Activated CD4-positive, alpha-beta memory T cell treated with anti-CD3 and anti-CD28 coated beads, Interleukin-2, amount 10 ng/mL, durations not matched to agents 7 days and 5 days (primary cell): ENCODE data around the gene CLPSL2. TPM values are rescaled to one million over a fixed set of nuclear protein-coding genes. Genes with fewer than 3 reads are reported as not detected.
"Not testable (repeated sequence)": the region's sequence is repeated elsewhere in the genome, so short reads cannot be mapped to it uniquely, and the experiment has no call there.

Experiments
- CTCF ChIA-PET: fragments of 350-600 bp; sonication (Branson Sonifier 250); formaldehyde crosslinking; loops from one replicate; lab custom pipeline; 2021; ENCODE audit warnings: antibody characterized with exemption, inconsistent platforms; lab: Charles Lee
- POLR2A ChIA-PET: fragments of 350-600 bp; sonication (Branson Sonifier 250); formaldehyde crosslinking; loops from one replicate; lab custom pipeline; 2021; ENCODE audit warnings: antibody characterized with exemption; lab: Charles Lee
- DNase-seq: peaks from one replicate; pipeline ENCODE4 v3.0.0-alpha.2; 2020
- H3K27ac Mint-ChIP-seq: one replicate; pipeline ENCODE4 v1.8.0; 2021; ENCODE audit warnings: mild to moderate bottlenecking, mixed read lengths
- H3K27me3 Mint-ChIP-seq: one replicate; pipeline ENCODE4 v1.8.0; 2021; ENCODE audit warnings: mixed read lengths
- H3K36me3 Mint-ChIP-seq: one replicate; pipeline ENCODE4 v1.8.0; 2021; ENCODE audit warnings: low read depth, mixed read lengths
- H3K4me1 Mint-ChIP-seq: one replicate; pipeline ENCODE4 v1.8.0; 2021; ENCODE audit warnings: mixed read lengths
- H3K4me3 Mint-ChIP-seq: one replicate; pipeline ENCODE4 v1.8.0; 2021; ENCODE audit warnings: mild to moderate bottlenecking, mixed read lengths
- H3K9me3 Mint-ChIP-seq: one replicate; pipeline ENCODE4 v1.8.0; 2021; ENCODE audit warnings: mixed read lengths
- total RNA-seq, 2 experiments: library from RNA; stranded (reverse); gene quantifications; one replicate each; pipeline ENCODE4 v1.2.3, GENCODE V29; 2021

CLPSL2 gene, protein sequence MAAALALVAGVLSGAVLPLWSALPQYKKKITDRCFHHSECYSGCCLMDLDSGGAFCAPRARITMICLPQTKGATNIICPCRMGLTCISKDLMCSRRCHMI
- total RNA-seq, result not detected

DNA sequence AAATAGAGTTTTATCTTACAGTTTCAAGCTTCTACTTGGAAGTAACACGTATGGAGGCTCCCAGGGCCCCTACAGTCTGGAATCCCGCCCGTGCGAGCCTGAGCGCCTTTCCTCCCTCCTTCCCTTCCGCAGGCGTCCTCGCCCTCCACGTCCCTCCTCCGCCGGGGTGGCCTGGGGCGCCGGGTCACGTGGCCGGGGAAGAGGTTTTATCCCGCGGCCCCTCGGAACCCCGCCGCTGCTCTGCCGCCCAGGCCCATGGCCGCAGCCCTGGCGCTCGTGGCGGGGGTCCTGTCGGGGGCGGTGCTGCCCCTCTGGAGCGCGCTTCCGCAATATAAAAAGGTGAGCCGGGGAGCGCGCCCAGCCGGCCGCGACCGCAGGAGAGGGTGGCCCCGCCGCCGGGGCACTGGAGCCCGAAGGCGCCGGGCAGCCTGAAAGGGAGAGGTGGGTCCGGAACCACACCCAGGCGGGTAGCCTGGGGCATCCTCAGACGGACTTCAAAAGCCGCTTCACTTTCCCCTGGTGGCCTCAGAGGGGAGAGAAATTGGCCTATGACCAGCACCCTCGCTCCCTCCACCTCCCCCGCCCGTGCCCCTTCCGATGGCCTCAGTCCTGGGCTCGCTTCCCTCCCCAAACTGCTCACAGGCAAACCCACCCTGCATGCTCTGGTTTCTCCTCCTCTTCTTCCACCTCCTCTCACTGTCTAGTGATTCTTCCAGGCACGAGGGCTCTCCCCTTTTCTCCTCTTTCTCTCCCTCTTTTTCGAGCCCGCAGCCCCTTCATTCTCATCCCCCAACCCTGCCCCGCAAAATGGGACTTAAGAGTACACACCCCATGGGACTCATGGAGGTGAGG is at the start of gene CLPSL2:
CLPSL2 (plus strand) TSS at position 235 of the 852 bp plus-strand sequence; CDS start at position 256, 21 bp downstream.
- Mint-ChIP-seq H3K9me3 (no peaks in the 10 kb centered on the region), H3K4me1 (peaks cover 2% of the 10 kb centered on the region), H3K36me3 (no peaks in the 10 kb centered on the region), H3K27me3 (peaks cover 32% of the 10 kb centered on the region), H3K4me3 (peak within 1 kb of the TSS; percentile 43), H3K27ac (no peak within 1 kb of the TSS)
- no peak for DNase-seq
- POLR2A ChIA-PET, result no interaction called here
- CTCF ChIA-PET, result no interaction called here

DNA sequence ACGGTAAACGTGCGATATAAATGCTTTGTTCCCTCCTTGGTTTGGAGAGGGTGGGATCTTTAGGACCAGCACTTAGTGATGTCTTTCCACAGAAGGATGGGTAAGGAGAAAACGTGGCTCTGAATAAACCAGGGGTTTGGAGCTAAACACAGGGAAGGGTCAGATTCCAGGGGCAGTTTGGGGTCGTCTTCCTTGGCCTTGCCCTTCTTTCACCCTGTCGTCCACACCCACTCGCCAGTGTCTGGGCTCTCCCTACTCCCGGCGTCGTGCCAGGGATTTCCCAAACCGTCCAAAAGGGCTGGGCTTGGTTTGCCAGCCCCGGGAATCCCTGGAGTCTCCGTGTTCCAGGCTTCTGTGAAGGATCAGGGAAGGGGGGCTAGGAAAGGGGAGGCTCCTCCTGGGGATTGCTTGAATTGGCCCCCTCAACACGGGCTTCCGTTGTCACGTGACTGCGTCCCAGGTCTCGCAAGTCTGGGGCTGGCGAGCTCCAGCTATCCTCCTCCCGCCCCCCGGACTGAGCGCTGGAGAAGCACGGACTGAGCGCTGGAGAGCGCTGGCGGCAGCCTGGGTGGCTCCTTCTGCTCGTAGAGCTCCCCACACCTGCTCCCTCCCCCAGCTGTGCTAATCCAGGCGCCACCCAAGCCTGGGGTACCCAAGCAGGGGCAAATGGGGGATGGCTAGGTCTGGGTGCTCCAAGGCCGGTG is 49.0 kb upstream of the CLPSL2 start:
- ChIA-PET POLR2A (interaction anchor here (0.7 to 3.7 kb wide), 16 partner anchors 8 to 426 kb away, joined by 3 to 23 read pairs (median 4); partner anchors contain the start of genes ARMC12, FKBP5 and RPL10A), CTCF (interaction anchor here (0.6 to 3.1 kb wide), 10 partner anchors 9 to 204 kb away, joined by 3 to 12 read pairs (median 4); partner anchors contain the start of gene ARMC12)
- DNase-seq, result no peak
- no peaks in the 10 kb centered on the region for H3K9me3 Mint-ChIP-seq
- no peaks in the 10 kb centered on the region for H3K36me3 Mint-ChIP-seq
- H3K27ac Mint-ChIP-seq, result peak overlapping the region; percentile 85
- H3K4me3 Mint-ChIP-seq, result peak overlapping the region; percentile 57
- no peaks in the 10 kb centered on the region for H3K27me3 Mint-ChIP-seq
- peaks cover 71% of the 10 kb centered on the region for H3K4me1 Mint-ChIP-seq

DNA sequence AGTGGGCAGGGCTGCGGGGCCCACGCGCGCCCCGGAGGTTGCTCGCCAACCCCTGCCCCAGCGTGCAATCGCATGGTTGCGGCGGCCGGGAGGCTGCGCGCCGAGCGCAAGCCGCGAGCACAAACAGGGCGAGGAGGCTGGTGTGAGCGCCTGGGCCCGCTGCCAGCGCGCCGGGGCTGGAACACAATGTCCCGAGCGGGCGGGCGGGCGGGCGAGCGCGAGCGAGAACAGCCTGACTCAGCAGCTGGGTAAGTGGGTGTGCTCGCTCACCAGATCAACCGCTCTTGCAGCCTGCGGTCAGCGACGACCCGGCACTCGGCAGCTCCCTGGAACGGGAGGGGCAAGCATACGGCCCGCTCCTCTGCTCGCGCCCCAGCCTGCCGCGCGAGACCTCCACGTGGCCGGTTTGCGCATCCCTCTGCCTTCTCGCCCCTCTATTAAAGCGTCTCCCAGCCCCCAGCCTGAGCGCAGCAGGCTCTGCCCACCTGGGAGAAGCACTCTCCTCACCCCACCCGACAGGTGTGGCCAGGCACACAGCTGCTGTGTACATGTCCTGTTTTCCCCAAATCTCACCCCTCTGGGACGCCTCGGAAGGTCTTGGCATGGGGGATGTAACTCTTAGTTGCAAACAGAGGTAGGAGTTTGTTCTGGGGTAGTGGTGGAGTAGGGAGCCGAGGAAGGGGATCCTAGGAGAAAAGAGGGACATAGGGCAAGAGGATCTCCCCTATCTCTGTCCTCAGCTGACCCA is 48.3 kb upstream of the CLPSL2 start:
- ChIA-PET CTCF (interaction anchor here (0.6 to 3.1 kb wide), 8 partner anchors 9 to 205 kb away, joined by 3 to 12 read pairs (median 4); partner anchors contain the start of gene ARMC12), POLR2A (interaction anchor here (0.7 to 3.7 kb wide), 16 partner anchors 9 to 427 kb away, joined by 3 to 23 read pairs (median 4); partner anchors contain the start of genes ARMC12, FKBP5 and RPL10A)
- DNase-seq, result peak; percentile 90
- Mint-ChIP-seq H3K9me3 (no peaks in the 10 kb centered on the region), H3K27me3 (no peaks in the 10 kb centered on the region), H3K27ac (peak overlapping the region; percentile 94), H3K4me3 (peak overlapping the region; percentile 59), H3K36me3 (no peaks in the 10 kb centered on the region), H3K4me1 (peaks cover 78% of the 10 kb centered on the region)

DNA sequence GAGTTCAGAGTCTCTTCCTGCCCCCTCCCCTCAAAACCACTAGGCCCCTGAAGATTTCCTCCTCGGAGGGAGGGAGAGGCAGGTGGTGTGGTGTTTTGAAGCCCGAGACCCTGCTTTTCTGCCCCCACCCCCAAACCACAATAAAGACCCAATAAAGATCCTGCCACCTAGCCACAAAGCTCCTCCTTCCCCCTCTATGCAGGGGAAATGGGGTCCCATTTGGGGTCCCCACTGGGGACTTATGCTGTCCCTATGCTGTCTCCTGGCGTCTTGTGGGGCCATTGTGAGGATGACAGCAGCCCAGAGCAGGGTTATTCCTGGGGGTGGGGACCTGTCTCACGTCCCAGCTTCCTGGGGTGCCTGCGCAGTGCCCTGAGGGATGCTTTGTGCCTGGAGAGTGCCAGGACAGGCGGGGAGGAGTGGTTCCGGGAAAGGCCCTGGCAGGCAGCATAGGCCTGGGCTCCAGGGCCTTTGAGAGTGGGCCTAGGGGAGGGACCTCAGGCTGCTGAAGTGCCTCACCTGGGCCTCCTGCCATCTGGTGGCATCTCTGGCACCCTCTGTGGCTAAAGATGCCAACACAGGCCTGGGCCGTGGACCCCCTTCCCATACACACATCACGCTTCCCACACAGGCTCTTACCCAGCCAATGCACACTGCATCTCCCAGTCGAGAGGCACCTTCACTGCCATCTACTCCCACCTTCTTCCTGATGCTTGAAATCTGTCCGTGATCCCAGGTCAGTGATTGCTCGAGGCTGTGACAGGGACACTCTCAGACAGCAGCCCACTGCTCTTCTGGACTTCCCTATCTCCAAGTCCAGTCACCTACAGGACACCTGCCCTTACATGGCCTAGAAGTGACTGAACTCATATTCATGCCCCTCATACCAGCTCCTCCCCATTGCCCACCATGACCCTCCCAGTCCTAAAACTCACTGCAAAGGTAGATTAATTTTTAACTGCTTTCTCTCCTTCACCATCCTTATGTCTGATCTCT is 47.4 kb upstream of the CLPSL2 start:
- ChIA-PET CTCF (interaction anchor here (1.1 to 3.1 kb wide), 5 partner anchors 19 to 206 kb away, joined by 3 to 11 read pairs (median 4); no protein-coding TSS in a partner anchor), POLR2A (interaction anchor here (1.3 to 3.7 kb wide), 5 partner anchors 25 to 127 kb away, joined by 4 to 23 read pairs (median 15); no protein-coding TSS in a partner anchor)
- peak overlapping the region; percentile 94 for H3K27ac Mint-ChIP-seq
- no peaks in the 10 kb centered on the region for H3K9me3 Mint-ChIP-seq
- H3K27me3 Mint-ChIP-seq, result no peaks in the 10 kb centered on the region
- peaks cover 85% of the 10 kb centered on the region for H3K4me1 Mint-ChIP-seq
- H3K36me3 Mint-ChIP-seq, result no peaks in the 10 kb centered on the region
- peak; percentile 39 for DNase-seq
- peak overlapping the region; percentile 59 for H3K4me3 Mint-ChIP-seq

DNA sequence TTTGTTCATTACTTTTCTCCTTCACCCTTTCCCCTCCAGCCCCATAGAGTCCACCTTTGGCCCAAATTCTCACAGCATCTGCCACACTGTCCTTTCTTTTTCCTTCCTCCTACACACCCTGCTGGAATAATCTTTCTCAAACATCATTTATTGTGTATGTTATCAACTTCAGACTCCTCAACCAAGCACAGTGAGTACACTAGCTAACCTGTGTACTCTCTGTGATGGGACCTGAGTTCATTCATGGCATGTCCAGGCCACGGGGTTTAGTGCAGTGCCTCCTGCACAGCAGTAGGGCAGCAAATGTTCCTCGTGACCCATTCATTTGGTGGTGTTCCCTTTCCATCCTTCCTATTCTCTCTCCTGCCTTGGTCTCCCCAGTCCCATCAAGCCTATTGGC is 46.7 kb upstream of the CLPSL2 start:
- H3K4me3 Mint-ChIP-seq, result no peak overlapping the region
- H3K9me3 Mint-ChIP-seq, result no peaks in the 10 kb centered on the region
- DNase-seq, result no peak
- H3K4me1 Mint-ChIP-seq, result peaks cover 82% of the 10 kb centered on the region
- H3K36me3 Mint-ChIP-seq, result no peaks in the 10 kb centered on the region
- POLR2A ChIA-PET, result interaction anchor here (2.8 kb wide), 1 partner anchor 62 kb away, joined by 22 read pairs; no protein-coding TSS in a partner anchor
- peak overlapping the region; percentile 94 for H3K27ac Mint-ChIP-seq
- H3K27me3 Mint-ChIP-seq, result no peaks in the 10 kb centered on the region
- CTCF ChIA-PET, result no interaction called here

DNA sequence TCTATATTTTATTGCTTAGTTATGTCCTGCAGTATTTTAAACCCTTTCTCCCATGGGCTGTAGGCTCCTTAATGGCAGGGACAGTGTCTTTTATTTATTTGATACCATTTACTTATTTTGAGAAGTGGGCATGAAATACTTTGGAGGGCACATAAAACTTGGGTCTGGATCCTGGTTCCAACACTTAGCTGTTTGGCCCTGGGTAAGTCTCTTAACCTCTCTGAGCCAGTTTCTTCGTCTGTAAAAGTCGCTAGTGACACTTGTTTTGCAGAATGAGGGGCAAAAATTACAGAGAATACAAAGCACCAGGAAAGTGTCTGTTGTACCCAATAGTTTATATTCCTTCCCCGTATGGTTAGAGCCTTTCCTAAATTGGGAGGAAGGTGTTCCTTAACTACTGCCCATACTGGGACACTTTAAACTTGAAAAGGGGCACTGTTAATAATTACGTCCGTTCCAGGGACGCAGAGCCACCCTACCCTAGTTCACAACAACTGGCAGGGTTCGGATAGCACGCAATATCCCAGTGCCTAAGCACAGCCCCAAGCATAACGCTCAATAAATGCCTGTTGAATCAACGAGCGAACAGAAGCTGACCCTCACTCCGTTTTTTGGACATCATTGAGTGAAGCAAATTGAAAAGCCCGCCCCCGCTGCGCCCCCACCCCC is 45.5 kb upstream of the CLPSL2 start:
- DNase-seq, result no peak
- Mint-ChIP-seq H3K36me3 (no peaks in the 10 kb centered on the region), H3K4me1 (peaks cover 77% of the 10 kb centered on the region), H3K9me3 (no peaks in the 10 kb centered on the region), H3K27me3 (no peaks in the 10 kb centered on the region), H3K27ac (peak overlapping the region; percentile 94), H3K4me3 (peak overlapping the region; percentile 83)
- POLR2A ChIA-PET, result interaction anchor here (0.6 to 3.6 kb wide), 9 partner anchors 9 to 428 kb away, joined by 3 to 36 read pairs (median 6); partner anchors contain the start of genes FKBP5 and PPARD
- CTCF ChIA-PET, result no interaction called here

DNA sequence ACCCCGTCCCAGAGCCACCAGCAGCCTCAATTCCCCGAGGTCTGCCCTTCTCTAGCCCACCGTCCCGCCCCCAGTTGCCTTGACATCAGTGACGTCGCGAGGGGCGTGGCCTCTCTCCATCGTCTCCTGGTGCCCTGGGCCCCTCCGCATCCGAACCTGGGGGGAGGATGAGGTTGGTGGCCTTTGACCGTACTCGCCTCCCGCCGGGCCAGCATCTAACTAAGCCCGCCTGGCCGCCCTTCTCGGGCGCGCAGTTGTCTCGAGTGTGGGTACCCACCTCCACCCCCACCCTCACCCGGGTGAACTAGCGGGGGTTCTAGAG is 45.0 kb upstream of the CLPSL2 start:
- peak overlapping the region; percentile 94 for H3K27ac Mint-ChIP-seq
- no peaks in the 10 kb centered on the region for H3K36me3 Mint-ChIP-seq
- DNase-seq, result peak; percentile 95
- peak overlapping the region; percentile 83 for H3K4me3 Mint-ChIP-seq
- no peaks in the 10 kb centered on the region for H3K27me3 Mint-ChIP-seq
- peaks cover 77% of the 10 kb centered on the region for H3K4me1 Mint-ChIP-seq
- POLR2A ChIA-PET, result interaction anchor here (0.6 to 3.6 kb wide), 12 partner anchors 9 to 429 kb away, joined by 3 to 36 read pairs (median 5); partner anchors contain the start of genes FKBP5 and PPARD
- CTCF ChIA-PET, result no interaction called here
- no peaks in the 10 kb centered on the region for H3K9me3 Mint-ChIP-seq

DNA sequence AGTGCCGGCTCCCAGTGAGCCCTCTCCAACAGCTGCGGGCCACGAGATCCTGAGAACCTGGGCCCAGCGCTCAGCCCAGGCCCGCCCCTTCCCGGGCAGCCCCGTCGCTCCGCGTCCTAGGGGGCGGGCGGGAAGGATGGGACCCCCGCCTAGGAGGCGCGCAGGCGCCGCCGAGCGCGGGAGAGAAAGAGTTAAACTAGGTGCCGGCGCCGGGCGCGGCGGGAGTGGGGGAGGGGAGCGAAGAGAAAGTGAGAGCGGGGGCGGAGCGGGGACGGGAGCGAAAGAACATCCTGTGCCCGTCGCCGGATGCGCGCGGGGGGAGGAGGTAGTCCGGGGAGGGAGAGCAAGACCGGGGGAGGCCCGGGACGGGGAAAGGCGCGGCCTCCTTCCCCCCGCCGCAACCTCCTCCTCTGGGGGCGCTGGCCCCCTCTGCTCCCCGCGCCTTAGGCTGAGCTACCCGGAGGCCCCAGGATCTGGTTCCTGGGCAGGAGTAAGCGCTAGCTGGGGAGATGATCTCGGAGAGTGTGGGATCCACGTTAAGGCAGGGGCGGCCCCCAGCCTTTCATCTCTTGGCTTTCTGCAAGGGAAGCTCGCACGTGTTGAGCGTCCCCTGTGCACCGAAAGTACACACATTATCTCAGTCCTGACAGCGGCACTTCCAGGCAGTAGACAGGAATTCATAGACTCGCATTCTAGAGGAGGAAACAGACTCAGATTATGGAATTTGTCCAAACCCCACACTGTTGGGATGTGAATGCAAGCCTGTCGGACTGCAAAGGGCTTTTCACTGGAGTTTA is 44.5 kb upstream of the CLPSL2 start:
- H3K9me3 Mint-ChIP-seq, result no peaks in the 10 kb centered on the region
- no peaks in the 10 kb centered on the region for H3K36me3 Mint-ChIP-seq
- peak overlapping the region; percentile 94 for H3K27ac Mint-ChIP-seq
- CTCF ChIA-PET, result interaction anchor here (0.6 to 2.8 kb wide), 5 partner anchors 51 to 210 kb away, joined by 3 to 20 read pairs (median 3); no protein-coding TSS in a partner anchor
- peak; percentile 95 for DNase-seq
- H3K4me3 Mint-ChIP-seq, result peak overlapping the region; percentile 83
- peaks cover 72% of the 10 kb centered on the region for H3K4me1 Mint-ChIP-seq
- POLR2A ChIA-PET, result interaction anchor here (0.6 to 3.6 kb wide), 18 partner anchors 10 to 1993 kb away, joined by 3 to 36 read pairs (median 4); partner anchors contain the start of genes DEF6, FKBP5 and PPARD
- no peaks in the 10 kb centered on the region for H3K27me3 Mint-ChIP-seq

DNA sequence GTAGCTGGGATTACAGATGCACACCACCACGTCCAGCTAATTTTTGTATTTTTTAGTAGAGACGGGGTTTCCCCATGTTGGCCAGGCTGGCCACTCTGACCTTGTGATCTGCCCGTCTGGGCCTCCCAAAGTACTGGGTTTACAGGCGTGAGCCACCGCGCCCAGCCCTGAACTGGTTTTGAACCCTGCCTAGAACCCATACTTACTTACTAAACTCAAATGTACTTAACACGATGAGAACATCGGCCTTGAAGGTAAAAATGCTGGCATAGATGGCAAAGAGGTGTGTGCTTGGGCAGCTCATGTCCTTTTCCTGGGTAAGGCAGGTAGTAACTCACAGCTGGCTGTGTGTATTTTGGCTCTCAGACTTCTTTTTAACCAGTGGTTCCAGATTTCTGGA is 42.8 kb upstream of the CLPSL2 start:
- H3K36me3 Mint-ChIP-seq, result no peaks in the 10 kb centered on the region
- CTCF ChIA-PET, result interaction anchor here (0.8 to 2.8 kb wide), 11 partner anchors 17 to 165 kb away, joined by 3 to 20 read pairs (median 4); no protein-coding TSS in a partner anchor
- no peak for DNase-seq
- no peak overlapping the region for H3K27ac Mint-ChIP-seq
- no peaks in the 10 kb centered on the region for H3K9me3 Mint-ChIP-seq
- no peaks in the 10 kb centered on the region for H3K27me3 Mint-ChIP-seq
- H3K4me3 Mint-ChIP-seq, result no peak overlapping the region
- H3K4me1 Mint-ChIP-seq, result peaks cover 63% of the 10 kb centered on the region
- POLR2A ChIA-PET, result interaction anchor here (0.6 to 3.6 kb wide), 4 partner anchors 16 to 59 kb away, joined by 3 to 36 read pairs (median 9); partner anchors contain the start of gene FKBP5

DNA sequence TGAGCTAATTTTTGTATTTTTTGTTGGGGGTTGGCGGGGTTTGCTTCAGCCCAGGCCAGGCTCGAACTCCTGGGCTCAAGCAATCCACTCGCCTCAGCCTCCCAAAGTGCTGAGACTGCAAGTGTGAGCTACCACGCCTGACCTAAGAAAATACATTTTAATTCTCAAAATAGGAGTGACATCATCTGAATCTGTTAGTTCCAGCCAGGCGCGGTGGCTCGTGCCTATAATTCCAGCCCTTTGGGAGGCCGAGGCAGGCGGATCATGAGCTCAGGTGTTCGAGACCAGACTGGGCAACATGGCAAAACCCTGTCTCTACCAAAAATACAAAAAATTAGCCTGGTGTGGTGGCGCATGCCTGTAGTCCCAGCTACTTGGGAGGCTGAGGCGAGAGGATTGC is 42.1 kb upstream of the CLPSL2 start:
- not testable (repeated sequence) for H3K27ac Mint-ChIP-seq, H3K27me3 Mint-ChIP-seq, H3K4me3 Mint-ChIP-seq, H3K9me3 Mint-ChIP-seq, H3K36me3 Mint-ChIP-seq, DNase-seq
- peaks cover 56% of the 10 kb centered on the region for H3K4me1 Mint-ChIP-seq
- ChIA-PET POLR2A (interaction anchor here (0.7 to 3.6 kb wide), 5 partner anchors 17 to 91 kb away, joined by 3 to 36 read pairs (median 3); partner anchors contain the start of gene FKBP5), CTCF (interaction anchor here (0.7 to 2.8 kb wide), 12 partner anchors 17 to 170 kb away, joined by 3 to 20 read pairs (median 4); no protein-coding TSS in a partner anchor)
